SH-SY5Y (cell line): ENCODE measurements around the gene PHACTR1.

Experiments
- GATA2 ChIP-seq: IDR thresholded peaks from 2 replicates; pipeline ENCODE4 v1.6.1; 2011; ENCODE audit warnings: mild to moderate bottlenecking, low read depth, low read length
- GATA3 ChIP-seq: IDR thresholded peaks from 2 replicates; pipeline ENCODE4 v1.6.1; 2011; ENCODE audit warnings: low read depth, mild to moderate bottlenecking, low read length, moderate library complexity

PHACTR1 gene

GRCh38 chr6:13249817-13250216 lies 533.2 kb downstream of the PHACTR1 start:
- TF ChIP-seq GATA2 (no peak), GATA3 (no peak)

GRCh38 chr6:13250703-13251102 lies 534.1 kb downstream of the PHACTR1 start:
- no peak for TF ChIP-seq GATA2
- TF ChIP-seq GATA3 = no peak

- TF ChIP-seq GATA3 (no peak), GATA2 (no peak)
Observed at GRCh38 chr6:13251242-13251641, 534.7 kb downstream of the PHACTR1 start.

GRCh38 chr6:13252790-13253189 lies 536.2 kb downstream of the PHACTR1 start:
- TF ChIP-seq GATA2 (no peak), GATA3 (no peak)

- TF ChIP-seq GATA3 (no peak), GATA2 (no peak)
Observed at GRCh38 chr6:13253272-13253671, 536.7 kb downstream of the PHACTR1 start.

- TF ChIP-seq GATA2 (no peak), GATA3 (no peak)
Observed at GRCh38 chr6:13256266-13257001, 539.9 kb downstream of the PHACTR1 start.

- no peak for TF ChIP-seq GATA2
- no peak for TF ChIP-seq GATA3
Observed at GRCh38 chr6:13259393-13259792, 542.8 kb downstream of the PHACTR1 start.

GRCh38 chr6:13260101-13260598 lies 543.6 kb downstream of the PHACTR1 start:
- no peak for TF ChIP-seq GATA3
- no peak for TF ChIP-seq GATA2

GRCh38 chr6:13260831-13261230 lies 544.3 kb downstream of the PHACTR1 start:
- TF ChIP-seq GATA3 (no peak), GATA2 (no peak)

- TF ChIP-seq GATA2 = no peak
- no peak for TF ChIP-seq GATA3
Observed at GRCh38 chr6:13261464-13261994, 545.0 kb downstream of the PHACTR1 start.

- no peak for TF ChIP-seq GATA2
- TF ChIP-seq GATA3 = no peak
Observed at GRCh38 chr6:13262302-13263230, 546.0 kb downstream of the PHACTR1 start.

- TF ChIP-seq GATA3 (no peak), GATA2 (no peak)
Observed at GRCh38 chr6:13263669-13264068, 547.1 kb downstream of the PHACTR1 start.

- TF ChIP-seq GATA2 (no peak), GATA3 (no peak)
Observed at GRCh38 chr6:13267142-13267651, 550.6 kb downstream of the PHACTR1 start.

GRCh38 chr6:13268913-13269518 lies 552.4 kb downstream of the PHACTR1 start:
- TF ChIP-seq GATA2 = no peak
- TF ChIP-seq GATA3 = no peak
